Measurements from ENCODE around the gene TPO. TPM values are rescaled to one million over a fixed set of nuclear protein-coding genes. Genes with fewer than 3 reads are reported as not detected.

TPO gene
- polyA plus RNA-seq, 1 donor from 2014 or later: not detected

DNA sequence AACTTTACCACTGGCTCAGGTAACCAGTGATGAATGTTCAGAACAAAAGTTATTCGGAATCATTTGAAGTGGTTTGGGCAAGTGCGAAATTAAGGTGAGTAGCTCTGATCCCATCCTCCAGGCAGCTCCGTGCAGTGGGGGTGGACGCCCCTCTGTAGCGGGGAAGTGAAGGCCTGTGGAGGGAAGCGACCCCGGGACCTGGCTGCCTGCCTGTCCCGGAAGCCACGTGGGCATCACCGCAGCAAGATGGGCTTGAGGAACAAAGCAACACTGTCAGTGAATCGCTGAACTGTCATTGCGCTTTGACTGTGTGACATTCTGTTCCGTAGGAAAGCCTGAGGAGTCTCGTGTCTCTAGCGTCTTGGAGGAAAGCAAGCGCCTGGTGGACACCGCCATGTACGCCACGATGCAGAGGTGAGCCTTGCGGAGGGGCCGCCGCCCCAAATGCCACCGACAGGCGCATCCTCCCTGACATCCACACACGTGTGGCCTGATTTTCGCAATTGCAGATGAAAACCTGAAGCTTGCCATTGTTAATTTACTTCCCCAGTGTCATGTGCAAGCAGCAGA, 9.5 kb downstream of the TPO start (continued):
- TF ChIP-seq, protein P1, sequence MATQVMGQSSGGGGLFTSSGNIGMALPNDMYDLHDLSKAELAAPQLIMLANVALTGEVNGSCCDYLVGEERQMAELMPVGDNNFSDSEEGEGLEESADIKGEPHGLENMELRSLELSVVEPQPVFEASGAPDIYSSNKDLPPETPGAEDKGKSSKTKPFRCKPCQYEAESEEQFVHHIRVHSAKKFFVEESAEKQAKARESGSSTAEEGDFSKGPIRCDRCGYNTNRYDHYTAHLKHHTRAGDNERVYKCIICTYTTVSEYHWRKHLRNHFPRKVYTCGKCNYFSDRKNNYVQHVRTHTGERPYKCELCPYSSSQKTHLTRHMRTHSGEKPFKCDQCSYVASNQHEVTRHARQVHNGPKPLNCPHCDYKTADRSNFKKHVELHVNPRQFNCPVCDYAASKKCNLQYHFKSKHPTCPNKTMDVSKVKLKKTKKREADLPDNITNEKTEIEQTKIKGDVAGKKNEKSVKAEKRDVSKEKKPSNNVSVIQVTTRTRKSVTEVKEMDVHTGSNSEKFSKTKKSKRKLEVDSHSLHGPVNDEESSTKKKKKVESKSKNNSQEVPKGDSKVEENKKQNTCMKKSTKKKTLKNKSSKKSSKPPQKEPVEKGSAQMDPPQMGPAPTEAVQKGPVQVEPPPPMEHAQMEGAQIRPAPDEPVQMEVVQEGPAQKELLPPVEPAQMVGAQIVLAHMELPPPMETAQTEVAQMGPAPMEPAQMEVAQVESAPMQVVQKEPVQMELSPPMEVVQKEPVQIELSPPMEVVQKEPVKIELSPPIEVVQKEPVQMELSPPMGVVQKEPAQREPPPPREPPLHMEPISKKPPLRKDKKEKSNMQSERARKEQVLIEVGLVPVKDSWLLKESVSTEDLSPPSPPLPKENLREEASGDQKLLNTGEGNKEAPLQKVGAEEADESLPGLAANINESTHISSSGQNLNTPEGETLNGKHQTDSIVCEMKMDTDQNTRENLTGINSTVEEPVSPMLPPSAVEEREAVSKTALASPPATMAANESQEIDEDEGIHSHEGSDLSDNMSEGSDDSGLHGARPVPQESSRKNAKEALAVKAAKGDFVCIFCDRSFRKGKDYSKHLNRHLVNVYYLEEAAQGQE (IDR thresholded peaks at IDR 0.05; ENCODE audit: borderline replicate concordance): no peak
- no peak for TF ChIP-seq SMC3 (conservative IDR thresholded peaks at IDR 0.05; ENCODE audit: poor library complexity)

DNA sequence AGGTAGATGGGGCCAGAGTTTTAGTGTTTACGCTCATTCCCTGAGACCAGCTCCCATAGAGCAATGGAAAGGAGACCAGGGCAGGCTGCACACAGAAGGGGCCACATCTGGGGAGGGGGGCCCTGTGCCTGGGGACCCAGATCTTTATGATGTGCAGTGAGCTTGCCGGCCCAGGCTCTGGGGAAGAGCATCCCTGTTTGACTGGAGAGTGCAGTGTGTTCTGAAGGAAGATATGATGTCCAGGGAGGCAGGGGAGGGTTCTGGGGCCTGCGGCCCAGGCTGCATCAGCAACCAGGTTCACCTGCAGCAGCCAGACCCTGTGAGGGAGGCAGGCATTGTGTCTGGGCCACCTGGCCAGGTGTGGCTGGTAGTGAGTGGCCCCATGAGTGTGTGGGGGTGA, 13.8 kb downstream of the TPO start:
- no peaks in the 10 kb centered on the region for H3F3A ChIP-seq (ENCODE audit: insufficient read depth, low read length, poor library complexity, severe bottlenecking)

More for the DNA sequence above, 13.8 kb downstream of the TPO start:
- H3K27me3 ChIP-seq (ENCODE audit: insufficient read depth, low read depth, low read length): no peaks in the 10 kb centered on the region
- H3K4me3 ChIP-seq (ENCODE audit: low read length): no peak overlapping the region
- no peaks in the 10 kb centered on the region for H3K9me2 ChIP-seq (ENCODE audit: insufficient read depth, low read length)
- H3K27ac ChIP-seq (ENCODE audit: low read length): no peak overlapping the region
- TF ChIP-seq MXI1 (conservative IDR thresholded peaks at IDR 0.05; ENCODE audit: poor library complexity, severe bottlenecking) (no peak), SMC3 (conservative IDR thresholded peaks at IDR 0.05; ENCODE audit: poor library complexity) (no peak), POLR2AphosphoS5 (IDR thresholded peaks at IDR 0.05) (no peak), EZH2 (IDR thresholded peaks at IDR 0.05; ENCODE audit: borderline replicate concordance, insufficient read depth, low read length, poor library complexity, severe bottlenecking) (no peak), RAD21 (conservative IDR thresholded peaks at IDR 0.05) (no peak), TAF1 (IDR thresholded peaks at IDR 0.05; ENCODE audit: low read depth) (no peak), EP300 (conservative IDR thresholded peaks at IDR 0.05; ENCODE audit: poor library complexity, severe bottlenecking) (no peak)
- TF ChIP-seq, protein P1 (IDR thresholded peaks at IDR 0.05; ENCODE audit: borderline replicate concordance): no peak
- TF ChIP-seq, protein P2, sequence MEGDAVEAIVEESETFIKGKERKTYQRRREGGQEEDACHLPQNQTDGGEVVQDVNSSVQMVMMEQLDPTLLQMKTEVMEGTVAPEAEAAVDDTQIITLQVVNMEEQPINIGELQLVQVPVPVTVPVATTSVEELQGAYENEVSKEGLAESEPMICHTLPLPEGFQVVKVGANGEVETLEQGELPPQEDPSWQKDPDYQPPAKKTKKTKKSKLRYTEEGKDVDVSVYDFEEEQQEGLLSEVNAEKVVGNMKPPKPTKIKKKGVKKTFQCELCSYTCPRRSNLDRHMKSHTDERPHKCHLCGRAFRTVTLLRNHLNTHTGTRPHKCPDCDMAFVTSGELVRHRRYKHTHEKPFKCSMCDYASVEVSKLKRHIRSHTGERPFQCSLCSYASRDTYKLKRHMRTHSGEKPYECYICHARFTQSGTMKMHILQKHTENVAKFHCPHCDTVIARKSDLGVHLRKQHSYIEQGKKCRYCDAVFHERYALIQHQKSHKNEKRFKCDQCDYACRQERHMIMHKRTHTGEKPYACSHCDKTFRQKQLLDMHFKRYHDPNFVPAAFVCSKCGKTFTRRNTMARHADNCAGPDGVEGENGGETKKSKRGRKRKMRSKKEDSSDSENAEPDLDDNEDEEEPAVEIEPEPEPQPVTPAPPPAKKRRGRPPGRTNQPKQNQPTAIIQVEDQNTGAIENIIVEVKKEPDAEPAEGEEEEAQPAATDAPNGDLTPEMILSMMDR (IDR thresholded peaks at IDR 0.05; ENCODE audit: poor library complexity, severe bottlenecking): no peak
- H3K9ac ChIP-seq (ENCODE audit: low read length): no peak overlapping the region
- H3K4me2 ChIP-seq (ENCODE audit: low read length): no peak overlapping the region
- H4K20me1 ChIP-seq (ENCODE audit: insufficient read depth): no peaks in the 10 kb centered on the region
- H3K79me2 ChIP-seq (replicated peaks; ENCODE audit: insufficient read depth, low read length): no peaks in the 10 kb centered on the region
- no peaks in the 10 kb centered on the region for H3K36me3 ChIP-seq (ENCODE audit: insufficient read depth, low read length)
- H3K9me3 ChIP-seq (ENCODE audit: low read length): no peaks in the 10 kb centered on the region
- no peak overlapping the region for H2AFZ ChIP-seq (ENCODE audit: low read depth, low read length)
